Osteocyte (in vitro differentiated cells): Measurements from ENCODE around the gene EPOP. TPM values are rescaled to one million over a fixed set of nuclear protein-coding genes. Genes with fewer than 3 reads are reported as not detected.

Experiments
- DNase-seq: peaks from one replicate; pipeline ENCODE4 v3.0.0; 2021; ENCODE audit warnings: mixed read lengths; ENCODE audit not compliant: unreplicated experiment; ENCODE audit errors: extremely low spot score
- H3K27ac Mint-ChIP-seq: one replicate; pipeline ENCODE4 v1.8.0; 2021; ENCODE audit warnings: mild to moderate bottlenecking, mixed read lengths; ENCODE audit not compliant: unreplicated experiment
- H3K27me3 Mint-ChIP-seq: one replicate; pipeline ENCODE4 v1.8.0; 2021; ENCODE audit warnings: mixed read lengths; ENCODE audit not compliant: unreplicated experiment
- H3K36me3 Mint-ChIP-seq: one replicate; pipeline ENCODE4 v1.8.0; 2021; ENCODE audit warnings: mixed read lengths; ENCODE audit not compliant: unreplicated experiment
- H3K4me1 Mint-ChIP-seq: one replicate; pipeline ENCODE4 v1.8.0; 2021; ENCODE audit warnings: mixed read lengths; ENCODE audit not compliant: unreplicated experiment
- H3K4me3 Mint-ChIP-seq: one replicate; pipeline ENCODE4 v1.8.0; 2021; ENCODE audit warnings: mild to moderate bottlenecking, moderate library complexity, mixed read lengths; ENCODE audit not compliant: unreplicated experiment
- H3K9me3 Mint-ChIP-seq: one replicate; pipeline ENCODE4 v1.8.0; 2021; ENCODE audit warnings: mixed read lengths; ENCODE audit not compliant: unreplicated experiment
- total RNA-seq: library from RNA; stranded (reverse); gene quantifications from 2 replicates; pipeline ENCODE4 v1.2.1, GENCODE V29; 2021
- TF ChIP-seq, protein P1 (sequence below): fragments of 200-600 bp; sonication (generic); IDR thresholded peaks from 2 replicates; pipeline ENCODE4 v1.5.0; 2021; ENCODE audit warnings: antibody characterized with exemption, mild to moderate bottlenecking, moderate library complexity

Gene EPOP
- total RNA-seq, 1 donor from 2014 or later, result 1.0 TPM

DNA sequence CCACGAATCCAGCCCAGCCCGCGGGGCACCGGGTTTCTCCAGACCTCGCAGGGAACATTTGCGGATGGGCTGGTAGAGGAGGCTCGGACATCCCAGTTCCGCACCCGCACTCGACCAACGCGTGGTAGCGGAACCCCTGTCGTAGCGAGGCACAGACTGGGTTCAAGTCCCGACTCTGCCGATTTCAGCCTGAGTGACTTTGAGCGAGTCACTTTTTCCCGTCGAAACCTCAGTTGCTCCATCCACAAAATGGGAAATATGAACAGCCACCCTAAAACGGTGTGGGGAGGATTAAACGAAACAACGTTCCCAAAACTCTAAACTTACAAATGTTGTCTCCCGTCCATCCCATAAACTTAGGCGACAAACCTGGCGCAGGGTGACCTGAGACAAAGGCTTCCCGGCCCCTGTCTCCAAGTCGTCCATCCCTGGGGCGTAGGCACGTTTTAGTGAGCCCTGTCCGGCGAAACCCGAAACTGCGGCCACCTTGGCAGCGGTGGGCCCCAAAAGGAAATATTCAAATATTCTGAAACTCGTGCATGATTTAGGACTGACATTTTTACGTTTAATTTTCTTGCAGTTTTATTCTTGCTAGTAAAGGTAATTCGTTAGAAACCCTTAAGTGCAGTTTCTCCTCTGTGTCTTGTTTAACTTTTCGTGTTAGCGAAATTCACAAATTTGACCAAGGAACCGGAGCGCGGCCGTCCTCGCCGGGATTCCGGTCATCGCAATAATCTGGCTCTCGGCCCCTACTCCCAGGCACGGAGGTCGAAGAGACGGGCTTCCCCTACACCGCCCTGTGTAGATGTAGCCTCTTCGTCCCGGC, 28.4 kb upstream of the EPOP start:
- Mint-ChIP-seq H3K9me3 (no peaks in the 10 kb centered on the region), H3K4me1 (peaks cover 57% of the 10 kb centered on the region), H3K27me3 (no peaks in the 10 kb centered on the region), H3K4me3 (peak overlapping the region; percentile 87), H3K36me3 (peaks cover 5% of the 10 kb centered on the region), H3K27ac (peak overlapping the region; percentile 95)
- TF ChIP-seq, protein P1, sequence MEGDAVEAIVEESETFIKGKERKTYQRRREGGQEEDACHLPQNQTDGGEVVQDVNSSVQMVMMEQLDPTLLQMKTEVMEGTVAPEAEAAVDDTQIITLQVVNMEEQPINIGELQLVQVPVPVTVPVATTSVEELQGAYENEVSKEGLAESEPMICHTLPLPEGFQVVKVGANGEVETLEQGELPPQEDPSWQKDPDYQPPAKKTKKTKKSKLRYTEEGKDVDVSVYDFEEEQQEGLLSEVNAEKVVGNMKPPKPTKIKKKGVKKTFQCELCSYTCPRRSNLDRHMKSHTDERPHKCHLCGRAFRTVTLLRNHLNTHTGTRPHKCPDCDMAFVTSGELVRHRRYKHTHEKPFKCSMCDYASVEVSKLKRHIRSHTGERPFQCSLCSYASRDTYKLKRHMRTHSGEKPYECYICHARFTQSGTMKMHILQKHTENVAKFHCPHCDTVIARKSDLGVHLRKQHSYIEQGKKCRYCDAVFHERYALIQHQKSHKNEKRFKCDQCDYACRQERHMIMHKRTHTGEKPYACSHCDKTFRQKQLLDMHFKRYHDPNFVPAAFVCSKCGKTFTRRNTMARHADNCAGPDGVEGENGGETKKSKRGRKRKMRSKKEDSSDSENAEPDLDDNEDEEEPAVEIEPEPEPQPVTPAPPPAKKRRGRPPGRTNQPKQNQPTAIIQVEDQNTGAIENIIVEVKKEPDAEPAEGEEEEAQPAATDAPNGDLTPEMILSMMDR, result no peak
- DNase-seq, result no peak

DNA sequence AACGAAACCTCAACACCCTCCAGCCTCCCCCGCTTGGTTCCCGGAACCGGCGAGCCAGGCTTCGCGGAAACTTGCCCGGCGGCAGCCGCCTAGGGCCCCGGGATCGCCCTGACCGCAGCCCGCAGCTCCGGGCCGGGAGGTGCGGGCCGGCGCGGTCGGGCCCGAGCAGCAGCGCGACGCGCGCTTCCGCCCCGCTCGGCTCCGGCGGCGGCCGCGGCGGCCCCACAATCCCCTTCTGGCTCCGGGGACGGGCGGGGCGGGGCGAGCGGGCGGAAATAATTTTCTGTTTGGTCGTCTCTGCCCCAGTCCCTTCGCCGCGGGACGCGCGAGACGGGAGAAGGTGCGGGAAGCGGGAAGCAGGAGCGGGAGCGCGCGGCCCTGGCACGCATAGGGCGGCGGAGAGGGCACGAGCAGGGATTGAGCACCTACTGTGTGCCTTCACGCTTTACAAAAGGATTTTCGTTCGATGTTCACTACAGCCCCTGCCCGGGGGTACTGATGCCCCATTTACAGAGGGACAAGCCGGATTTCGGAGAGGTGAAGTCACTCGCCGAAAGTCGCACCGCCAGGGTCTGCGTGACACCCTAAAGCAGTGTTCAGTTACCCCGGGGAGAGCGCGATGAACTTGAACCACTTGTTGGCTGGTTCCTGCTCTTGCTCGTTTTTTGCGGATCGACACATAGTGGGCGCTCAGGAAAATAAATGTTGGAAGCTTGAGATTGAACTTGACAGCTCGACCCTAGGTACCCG, 27.6 kb upstream of the EPOP start:
- peak overlapping the region; percentile 95 for H3K27ac Mint-ChIP-seq
- peaks cover 2% of the 10 kb centered on the region for H3K27me3 Mint-ChIP-seq
- H3K4me1 Mint-ChIP-seq, result peaks cover 49% of the 10 kb centered on the region

DNA sequence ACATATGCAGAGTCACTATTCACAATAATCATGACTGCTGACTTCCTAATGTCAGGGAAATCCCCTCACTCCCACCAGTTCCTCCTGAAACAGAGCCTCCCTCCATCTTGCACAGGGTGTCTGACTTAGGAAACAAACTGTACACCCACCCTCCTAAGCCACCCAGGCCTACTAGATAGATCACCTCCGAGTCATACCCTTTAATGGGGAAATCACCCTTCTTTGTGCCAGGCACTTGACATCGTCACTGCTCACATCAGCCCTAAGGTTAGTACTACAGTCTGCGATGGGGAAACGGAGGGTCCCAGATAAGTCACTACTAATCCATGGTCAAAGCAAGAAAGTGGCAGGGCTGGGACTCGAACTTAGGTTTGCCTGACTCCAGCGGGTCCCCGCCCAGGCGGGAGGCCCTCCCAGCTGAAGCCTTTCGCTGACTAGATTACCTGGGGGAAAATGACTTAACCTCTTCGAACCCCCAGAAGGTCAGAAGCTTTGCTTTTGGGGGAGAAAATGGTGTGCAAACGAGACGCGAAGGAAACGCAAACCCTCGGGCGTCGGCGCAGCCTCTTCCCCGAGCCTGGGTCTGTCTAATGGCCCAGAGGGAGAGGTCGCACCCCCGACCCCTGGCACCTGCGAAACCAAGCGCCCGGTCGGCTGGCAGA, 26.9 kb upstream of the EPOP start:
- Mint-ChIP-seq H3K4me1 (peaks cover 42% of the 10 kb centered on the region), H3K4me3 (peak overlapping the region; percentile 78), H3K36me3 (peaks cover 2% of the 10 kb centered on the region), H3K27ac (peak overlapping the region; percentile 83), H3K9me3 (no peaks in the 10 kb centered on the region), H3K27me3 (peaks cover 2% of the 10 kb centered on the region)
- TF ChIP-seq, protein P1, result no peak
- DNase-seq, result no peak

More for the DNA sequence above, 27.6 kb upstream of the EPOP start:
- Mint-ChIP-seq H3K9me3 (no peaks in the 10 kb centered on the region), H3K4me3 (peak overlapping the region; percentile 87), H3K36me3 (peaks cover 2% of the 10 kb centered on the region)
- DNase-seq, result peak; percentile 93
- TF ChIP-seq, protein P1, result no peak

DNA sequence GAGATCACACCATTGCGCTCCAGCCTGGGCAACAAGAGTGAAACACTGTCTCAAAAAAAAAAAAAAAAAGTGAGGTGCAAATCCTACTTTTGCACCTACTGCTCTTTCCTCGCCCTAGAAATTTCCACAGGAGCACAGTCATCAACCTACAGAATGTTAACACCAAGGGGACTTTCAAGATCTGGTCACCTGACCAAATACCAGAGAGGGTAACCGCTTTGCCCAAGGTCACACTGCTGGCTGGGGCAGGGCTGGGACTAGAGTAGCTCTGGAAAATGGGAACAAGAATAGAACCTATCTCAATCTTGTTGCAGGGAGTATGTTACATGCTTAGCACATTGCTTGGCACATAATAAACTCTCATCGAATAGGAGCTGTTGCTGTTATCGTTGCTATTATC, 24.0 kb upstream of the EPOP start:
- no peaks in the 10 kb centered on the region for H3K9me3 Mint-ChIP-seq
- DNase-seq, result no peak
- H3K27ac Mint-ChIP-seq, result no peak overlapping the region
- peaks cover 27% of the 10 kb centered on the region for H3K4me1 Mint-ChIP-seq
- TF ChIP-seq, protein P1, result no peak
- H3K27me3 Mint-ChIP-seq, result peaks cover 2% of the 10 kb centered on the region
- no peaks in the 10 kb centered on the region for H3K36me3 Mint-ChIP-seq
- H3K4me3 Mint-ChIP-seq, result no peak overlapping the region
